ENCODE measurements around the gene HHIPL2. TPM values are rescaled to one million over a fixed set of nuclear protein-coding genes. Genes with fewer than 3 reads are reported as not detected.

HHIPL2 gene
- total RNA-seq, 1 experiment from 2014 or later, result 0.32 TPM

GRCh38 chr1:222530852-222531251 is 17.1 kb downstream of the HHIPL2 start:
- ChIA-PET POLR2A (no interaction called here), CTCF (no interaction called here)
- BruUV-seq (replicated peaks), result no TSS peak
- no peak overlapping the region for H3K4me3 Mint-ChIP-seq (ENCODE audit: unreplicated experiment)
- Histone ChIP-seq H3K4me3 (ENCODE audit: low read depth, low read length) (no peak overlapping the region), H3K4me1 (no peaks in the 10 kb centered on the region), H3K27me3 (replicated peaks; ENCODE audit: control insufficient read depth, insufficient read depth, low read length) (no peaks in the 10 kb centered on the region), H3K36me3 (ENCODE audit: control insufficient read depth, insufficient read depth, low read length) (no peaks in the 10 kb centered on the region), H3K9me3 (no peaks in the 10 kb centered on the region)
- H3K4me1 Mint-ChIP-seq (ENCODE audit: low read depth, unreplicated experiment), result no peaks in the 10 kb centered on the region
- intact Hi-C loops (cut with micrococcal nuclease; ENCODE audit: unreplicated experiment), result no loop called here
- TF ChIP-seq CTCF (IDR thresholded peaks at IDR 0.05; ENCODE audit: insufficient read depth in 1 of 2, low read depth in 1 of 2, low read length in 1 of 2, severe bottlenecking in 1 of 2, unreplicated experiment in 1 of 2), result no peak
- DNase-seq, result no peak
- peaks cover 14% of the 10 kb centered on the region for H3K27me3 Mint-ChIP-seq (ENCODE audit: insufficient read depth, unreplicated experiment)
- no peaks in the 10 kb centered on the region for H3K36me3 Mint-ChIP-seq (ENCODE audit: insufficient read depth, unreplicated experiment)
- H3K9me3 Mint-ChIP-seq (ENCODE audit: unreplicated experiment), result peaks cover 12% of the 10 kb centered on the region
- H3K27ac Mint-ChIP-seq (ENCODE audit: unreplicated experiment), result no peak overlapping the region

GRCh38 chr1:222529916-222530315 is 18.0 kb downstream of the HHIPL2 start:
- Mint-ChIP-seq H3K27me3 (ENCODE audit: insufficient read depth, unreplicated experiment) (peaks cover 10% of the 10 kb centered on the region), H3K4me3 (ENCODE audit: unreplicated experiment) (no peak overlapping the region), H3K4me1 (ENCODE audit: low read depth, unreplicated experiment) (no peaks in the 10 kb centered on the region), H3K27ac (ENCODE audit: unreplicated experiment) (no peak overlapping the region), H3K36me3 (ENCODE audit: insufficient read depth, unreplicated experiment) (no peaks in the 10 kb centered on the region), H3K9me3 (ENCODE audit: unreplicated experiment) (peaks cover 12% of the 10 kb centered on the region)
- Histone ChIP-seq H3K4me1 (no peaks in the 10 kb centered on the region), H3K27me3 (replicated peaks; ENCODE audit: control insufficient read depth, insufficient read depth, low read length) (no peaks in the 10 kb centered on the region), H3K36me3 (ENCODE audit: control insufficient read depth, insufficient read depth, low read length) (no peaks in the 10 kb centered on the region), H3K4me3 (ENCODE audit: low read depth, low read length) (no peak overlapping the region), H3K9me3 (no peaks in the 10 kb centered on the region)
- no TSS peak for BruUV-seq (replicated peaks)
- intact Hi-C loops (cut with micrococcal nuclease; ENCODE audit: unreplicated experiment), result no loop called here
- ChIA-PET CTCF (no interaction called here), POLR2A (no interaction called here)
- no peak for TF ChIP-seq CTCF (IDR thresholded peaks at IDR 0.05; ENCODE audit: insufficient read depth in 1 of 2, low read depth in 1 of 2, low read length in 1 of 2, severe bottlenecking in 1 of 2, unreplicated experiment in 1 of 2)
- no peak for DNase-seq

- Histone ChIP-seq H3K4me1 (no peaks in the 10 kb centered on the region), H3K27me3 (replicated peaks; ENCODE audit: control insufficient read depth, insufficient read depth, low read length) (no peaks in the 10 kb centered on the region), H3K36me3 (ENCODE audit: control insufficient read depth, insufficient read depth, low read length) (no peaks in the 10 kb centered on the region), H3K4me3 (ENCODE audit: low read depth, low read length) (no peak overlapping the region), H3K9me3 (no peaks in the 10 kb centered on the region)
- POLR2A ChIA-PET, result no interaction called here
- Mint-ChIP-seq H3K4me1 (ENCODE audit: low read depth, unreplicated experiment) (no peaks in the 10 kb centered on the region), H3K36me3 (ENCODE audit: insufficient read depth, unreplicated experiment) (no peaks in the 10 kb centered on the region), H3K4me3 (ENCODE audit: unreplicated experiment) (no peak overlapping the region), H3K9me3 (ENCODE audit: unreplicated experiment) (peaks cover 12% of the 10 kb centered on the region), H3K27me3 (ENCODE audit: insufficient read depth, unreplicated experiment) (peaks cover 9% of the 10 kb centered on the region), H3K27ac (ENCODE audit: unreplicated experiment) (no peak overlapping the region)
- DNase-seq, result no peak
- CTCF ChIA-PET, result no interaction called here
- no TSS peak for BruUV-seq (replicated peaks)
- intact Hi-C loops (cut with micrococcal nuclease; ENCODE audit: unreplicated experiment), result no loop called here
- no peak for TF ChIP-seq CTCF (IDR thresholded peaks at IDR 0.05; ENCODE audit: insufficient read depth in 1 of 2, low read depth in 1 of 2, low read length in 1 of 2, severe bottlenecking in 1 of 2, unreplicated experiment in 1 of 2)
Observed at GRCh38 chr1:222529181-222529580, 18.7 kb downstream of the HHIPL2 start.

Data from Caco-2 (cell line).